ENCODE results near the gene ENPEP.

ENPEP gene

GRCh38 chr4:110609044-110609750 is 133.2 kb downstream of the ENPEP start:
- no peak for DNase-seq (ENCODE audit: low read depth in 2 of 2)

- no peak for DNase-seq (ENCODE audit: low read depth in 2 of 2)
Observed at GRCh38 chr4:110610620-110610939, 134.6 kb downstream of the ENPEP start.

DNA sequence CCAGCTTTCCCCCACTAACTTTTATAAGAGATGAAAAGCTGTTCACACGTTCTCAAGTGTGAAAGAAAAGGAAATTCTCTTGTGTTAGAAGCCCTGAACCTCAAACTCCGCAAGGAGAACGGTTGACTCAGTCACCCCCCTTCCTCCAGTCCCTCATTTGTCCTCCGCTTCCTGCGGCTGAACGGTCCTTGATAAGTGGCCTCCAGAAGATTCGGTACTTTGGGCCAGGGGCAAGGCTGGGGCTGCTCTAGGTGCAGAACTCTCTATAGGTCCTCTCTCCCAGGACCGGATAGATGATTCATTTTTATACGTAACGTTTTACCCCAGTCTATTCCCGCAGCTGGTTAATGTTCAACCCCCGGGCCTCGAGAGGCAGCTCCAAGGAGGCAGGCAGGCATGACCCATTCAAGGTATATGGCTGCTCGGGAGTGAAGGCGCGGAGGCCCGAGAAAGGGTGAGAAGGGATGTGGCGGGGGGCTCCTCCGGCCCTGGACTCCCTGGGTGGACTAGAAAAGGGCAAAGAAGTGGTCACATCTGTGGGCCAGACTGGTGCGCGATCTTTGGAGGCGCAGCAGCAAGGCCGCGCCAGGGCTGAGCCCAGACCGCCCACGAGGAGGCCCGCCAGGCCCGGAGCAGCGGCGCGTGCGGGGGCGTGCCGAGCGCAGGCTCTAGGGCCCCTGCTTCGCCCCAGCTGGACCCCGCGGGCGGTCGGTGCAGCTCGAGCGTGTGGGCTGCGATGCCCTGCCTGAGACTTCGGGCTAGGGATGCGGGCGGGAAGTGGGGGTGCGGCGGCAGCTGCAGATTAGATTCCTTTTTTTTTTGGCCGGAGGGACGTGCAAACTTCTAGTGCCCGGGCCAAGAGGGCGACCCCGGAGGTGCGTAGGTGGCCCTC is 135.2 kb downstream of the ENPEP start:
- no peak for DNase-seq (ENCODE audit: low read depth in 2 of 2)

GRCh38 chr4:110611968-110612447 is 136.1 kb downstream of the ENPEP start:
- DNase-seq (ENCODE audit: low read depth in 2 of 2), result no peak

DNA sequence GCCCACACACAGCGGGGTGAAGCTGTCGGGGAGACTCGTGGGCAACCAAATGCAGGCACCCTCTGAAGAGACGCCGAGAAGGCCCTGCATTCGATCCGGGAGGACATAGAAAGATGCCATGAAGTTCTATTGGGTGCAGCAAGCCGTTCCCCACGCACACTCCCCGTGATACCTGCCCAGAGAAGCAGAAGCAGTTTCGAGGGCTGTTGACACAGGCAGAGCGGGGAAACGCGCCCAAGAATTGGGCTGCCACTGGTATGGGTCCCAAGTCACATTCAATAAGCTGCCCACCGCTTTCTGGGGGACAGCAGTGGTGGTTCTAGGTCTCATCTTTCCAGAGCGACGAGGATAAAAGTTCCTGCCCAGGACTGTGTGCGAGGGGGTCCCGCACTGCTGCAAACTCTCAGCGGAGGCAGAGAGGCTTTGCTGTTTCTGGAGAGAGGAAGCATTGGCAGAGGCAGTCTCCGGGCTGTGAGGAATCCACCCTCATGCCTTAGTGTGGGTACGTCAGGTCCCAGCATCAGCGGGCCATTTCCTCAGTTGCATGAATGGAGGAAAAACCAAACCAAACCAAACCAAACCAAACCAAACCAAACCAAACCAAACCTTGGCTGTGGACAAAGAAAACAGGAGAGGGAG is 136.8 kb downstream of the ENPEP start:
- no peak for DNase-seq (ENCODE audit: low read depth in 2 of 2)

GRCh38 chr4:110613745-110614144 is 137.8 kb downstream of the ENPEP start:
- no peak for DNase-seq (ENCODE audit: low read depth in 2 of 2)

GRCh38 chr4:110614173-110614963 is 138.4 kb downstream of the ENPEP start:
- no peak for DNase-seq (ENCODE audit: low read depth in 2 of 2)
